Stimulated activated CD8-positive, alpha-beta memory T cell treated with anti-CD3 and anti-CD28 coated beads, Interleukin-4, amount 100 ng/mL, for 24 hours (primary cell): ENCODE measurements around the gene CELF4.

ENCODE experiments used
- DNase-seq: peaks from one replicate; pipeline ENCODE4 v3.0.0-alpha.2; 2020; ENCODE audit warnings: low read depth

CELF4 gene

GRCh38 chr18:37524139-37524497, 41.5 kb downstream of the CELF4 start:
- DNase-seq = no peak

- DNase-seq = no peak
Observed at GRCh38 chr18:37521510-37522465, 43.8 kb downstream of the CELF4 start.

GRCh38 chr18:37520508-37520907, 45.1 kb downstream of the CELF4 start:
- no peak for DNase-seq

GRCh38 chr18:37519510-37520135, 46.0 kb downstream of the CELF4 start:
- DNase-seq = no peak

GRCh38 chr18:37516361-37516853, 49.2 kb downstream of the CELF4 start:
- DNase-seq = no peak

- no peak for DNase-seq
Observed at GRCh38 chr18:37514953-37515352, 50.6 kb downstream of the CELF4 start.

- DNase-seq = no peak
Observed at GRCh38 chr18:37512400-37512799, 53.2 kb downstream of the CELF4 start.

GRCh38 chr18:37511721-37512298, 53.8 kb downstream of the CELF4 start:
- DNase-seq = no peak

- no peak for DNase-seq
Observed at GRCh38 chr18:37509600-37509999, 56.0 kb downstream of the CELF4 start.

- no peak for DNase-seq
Observed at GRCh38 chr18:37508207-37508606, 57.4 kb downstream of the CELF4 start.

GRCh38 chr18:37507239-37507638, 58.4 kb downstream of the CELF4 start:
- no peak for DNase-seq

- no peak for DNase-seq
Observed at GRCh38 chr18:37506001-37506400, 59.6 kb downstream of the CELF4 start.

GRCh38 chr18:37505321-37505720, 60.3 kb downstream of the CELF4 start:
- no peak for DNase-seq

GRCh38 chr18:37502601-37503000, 63.0 kb downstream of the CELF4 start:
- DNase-seq = no peak

GRCh38 chr18:37502036-37502435, 63.6 kb downstream of the CELF4 start:
- DNase-seq = no peak

GRCh38 chr18:37501136-37501535, 64.5 kb downstream of the CELF4 start:
- no peak for DNase-seq

- DNase-seq = no peak
Observed at GRCh38 chr18:37499913-37500312, 65.7 kb downstream of the CELF4 start.

GRCh38 chr18:37499044-37499443, 66.6 kb downstream of the CELF4 start:
- DNase-seq = no peak

GRCh38 chr18:37497853-37498518, 67.6 kb downstream of the CELF4 start:
- DNase-seq = no peak

- no peak for DNase-seq
Observed at GRCh38 chr18:37496568-37496967, 69.0 kb downstream of the CELF4 start.

- DNase-seq = no peak
Observed at GRCh38 chr18:37495354-37495753, 70.2 kb downstream of the CELF4 start.

GRCh38 chr18:37494406-37494805, 71.2 kb downstream of the CELF4 start:
- DNase-seq = no peak
